Heart left ventricle (tissue), 13 donors: ENCODE results near the gene EZH1.
"Not testable (repeated sequence)": the region's sequence is repeated elsewhere in the genome, so short reads cannot be mapped to it uniquely, and the experiment has no call there.

ENCODE experiments used
- CTCF ChIP-seq, 12 donors: fragments of 200-600 bp; sonication (generic) in 4 of 12; IDR thresholded peaks; one replicate each; pipeline versions ENCODE4 v1.5.0 to v1.8.0; 2018 to 2022; ENCODE audit warnings: antibody characterized with exemption in 12 of 12, mild to moderate bottlenecking in 5 of 12
- POLR2A ChIP-seq, 2 donors: fragments of 450-650 bp; IDR thresholded peaks; one replicate each; pipeline ENCODE4 v1.6.1; 2017; ENCODE audit warnings: antibody characterized with exemption in 2 of 2, mild to moderate bottlenecking in 2 of 2, moderate library complexity in 2 of 2
- donor health status: ischemic (EF 13 %, LVEDD 7.1; RV severe dilation, severe dysfunction).
- donor health status: DM: no; HTN: yes; CAD: no.
- donor health status: DM: no; HTN: no; CAD: no.
- donor health status: ischemic (EF 25% LVEDD 6.9; RV normal size, moderate dysfunction).
- donor health status: ischemic (EF 25% LVEDD 5.7; RV mildly dilated, moderate dysfunction).
- donor health status: ischemic (EF 35%, LVEDD 5.7; RV mildly dilated, moderate dysfunction).
- donor health status: nonischemic (EF 11% LVEDD 7.7; RV severe dilation, severe dysfunction).
- donor health status: DM: yes; HTN: yes; CAD: no.
- donor health status: PGD.
- donor health status: ischemic (EF 29% LVEDD 5.4; RV normal size, mild dysfunction).
- donor health status: nonischemic (EF 23%, LVEDD 6.1; RV moderate dilation, normal function).

GRCh38 chr17:42666126-42666525, 78.7 kb downstream of the EZH1 start:
- not testable (repeated sequence) for TF ChIP-seq POLR2A, CTCF (IDR thresholded peaks at IDR 0.05)
